ENCODE results near the gene ACTR1A.

- TF ChIP-seq EZH2 (IDR thresholded peaks at IDR 0.05) = no peak
- TF ChIP-seq POLR2AphosphoS5 (IDR thresholded peaks at IDR 0.05; ENCODE audit: borderline replicate concordance, low read depth, low read length) = no peak
- no peak for TF ChIP-seq FOXP2 (optimal IDR thresholded peaks at IDR 0.05; ENCODE audit: control extremely low read depth, extremely low read length, insufficient read depth)
Measured at GRCh38 chr10:102473445-102474331, 28.8 kb downstream of the ACTR1A start.

Data from SK-N-MC (cell line).